Adrenal gland (tissue), 12 donors: ENCODE data around the gene PCDHA10. TPM values are rescaled to one million over a fixed set of nuclear protein-coding genes. Genes with fewer than 3 reads are reported as not detected.

Experiments used
- DNase-seq, 7 donors: peaks; one replicate each; pipeline ENCODE4 v3.0.0-alpha.2; 2019 to 2020
- H3K27ac ChIP-seq, 5 donors: fragments of 200-600 bp; sonication (generic) in 4 of 5; 1 replicate in 3 of 5; 2 replicates in 2 of 5; pipeline versions ENCODE4 v1.5.1 to v1.8.0; 2016 to 2020; ENCODE audit warnings: mild to moderate bottlenecking in 1 of 5
- H3K27me3 ChIP-seq: fragments of 200-600 bp; 2 replicates; pipeline ENCODE4 v1.8.0; 2021
- H3K36me3 ChIP-seq, 2 donors: fragments of 200-600 bp; replicated peaks in 1 of 2; 1 replicate in 1 of 2; 2 replicates in 1 of 2; pipeline versions ENCODE4 v1.5.1 to v1.8.0; 2018 to 2022
- H3K4me1 ChIP-seq, 2 donors: fragments of 200-600 bp; replicated peaks in 1 of 2; 1 replicate in 1 of 2; 2 replicates in 1 of 2; pipeline versions ENCODE4 v1.5.1 to v1.8.0; 2018 to 2021
- H3K4me3 ChIP-seq, 4 donors: fragments of 200-600 bp; sonication (generic) in 3 of 4; one replicate each; pipeline ENCODE4 v1.5.1; 2016 to 2018
- H3K9me3 ChIP-seq, 3 donors: fragments of 200-600 bp; sonication (generic) in 1 of 3; replicated peaks in 1 of 3; 1 replicate in 2 of 3; 2 replicates in 1 of 3; pipeline versions ENCODE4 v1.5.1 to v1.8.0; 2016 to 2021
- CTCF ChIP-seq, 6 experiments: fragments of 450-650 bp in 4 of 6; fragments of 200-600 bp in 2 of 6; sonication (generic) in 1 of 6; IDR thresholded peaks; 1 replicate in 5 of 6; 2 replicates in 1 of 6; pipeline versions ENCODE4 v1.5.1 to v1.8.0; 2016 to 2021; ENCODE audit warnings: antibody characterized with exemption in 6 of 6, mild to moderate bottlenecking in 2 of 6, moderate library complexity in 1 of 6
- POLR2A ChIP-seq, 2 donors: fragments of 450-650 bp; IDR thresholded peaks; one replicate each; pipeline ENCODE4 v1.6.1; 2017; ENCODE audit warnings: antibody characterized with exemption in 2 of 2, mild to moderate bottlenecking in 2 of 2, moderate library complexity in 1 of 2
- WGBS, 4 donors: extraction: QIAGEN DNeasy Blood & Tissue Kit in 2 of 4; methylation state at CpG; one replicate each; pipeline versions ENCODE4 v1.1.5 to v1.1.7; 2013 to 2017; 5-methylcytosine and 5-hydroxymethylcytosine counted together
- intact Hi-C, 2 donors: fragments of 100-400 bp; cut with DNase I; formaldehyde crosslinking; loops; one replicate each; pipeline versions ENCODE4 v1.14.1 to v1.15.0; 2022 to 2023
- polyA plus RNA-seq, 3 donors: library from polyadenylated mRNA; stranded (reverse); fragments of 200-250 nt in 2 of 3; fragments of 350-450 nt in 1 of 3; fragmentation: Illumina TruSeq in 1 of 3; extraction: RNeasy Lipid Tissue Mini Kit (QIAGEN cat#74804) in 1 of 3; gene quantifications; one replicate each; pipeline ENCODE4 v1.2.3, GENCODE V29; 2013 to 2014
- total RNA-seq, 9 donors: library from RNA; depleted of rRNA in 4 of 9; stranded (reverse); fragments of >200 nt in 4 of 9; fragments of 120-200 nt in 1 of 9; fragmentation: NEBNext Ultra II Directional in 1 of 9; extraction: Animal tissue kit (Norgen Biotek cat#: 25700) in 1 of 9; gene quantifications; one replicate each; pipeline versions ENCODE4 v1.1.0 to v1.2.4, GENCODE V29; 2013 to 2023
- donor health status: healthy with polysubstance abuse.
- donor health status: Bipolar disorder and iron deficiency.
- donor health status: DM: yes; HTN: yes; CAD: no.
- donor health status: DM: no; HTN: no; CAD: no.
- donor health status: DM: no; HTN: no; CAD: no.
- donor health status: DM: yes; HTN: yes; CAD: no.

Gene PCDHA10
- total and polyA plus RNA-seq, 12 donors: under 0.01 to 1.8 (median 0.48) TPM

GRCh38 chr5:140877262-140877581 is 21.5 kb downstream of the PCDHA10 start:
- H3K27me3 ChIP-seq: peaks cover 16% of the 10 kb centered on the region
- H3K4me1 ChIP-seq: no peaks in the 10 kb centered on the region
- intact Hi-C loops: no loop called here
- H3K36me3 ChIP-seq: no peaks in the 10 kb centered on the region
- no peaks in the 10 kb centered on the region for H3K9me3 ChIP-seq
- WGBS, 4 donors: 35 to 39% (median 36%) methylated on average over 11 to 37 of the region's 37 CpGs
- TF ChIP-seq POLR2A (IDR thresholded peaks at IDR 0.05) (no peak), CTCF (IDR thresholded peaks at IDR 0.05) (no peak)
- H3K4me3 ChIP-seq: no peak overlapping the region
- no peak for DNase-seq
- H3K27ac ChIP-seq: no peak overlapping the region

DNA sequence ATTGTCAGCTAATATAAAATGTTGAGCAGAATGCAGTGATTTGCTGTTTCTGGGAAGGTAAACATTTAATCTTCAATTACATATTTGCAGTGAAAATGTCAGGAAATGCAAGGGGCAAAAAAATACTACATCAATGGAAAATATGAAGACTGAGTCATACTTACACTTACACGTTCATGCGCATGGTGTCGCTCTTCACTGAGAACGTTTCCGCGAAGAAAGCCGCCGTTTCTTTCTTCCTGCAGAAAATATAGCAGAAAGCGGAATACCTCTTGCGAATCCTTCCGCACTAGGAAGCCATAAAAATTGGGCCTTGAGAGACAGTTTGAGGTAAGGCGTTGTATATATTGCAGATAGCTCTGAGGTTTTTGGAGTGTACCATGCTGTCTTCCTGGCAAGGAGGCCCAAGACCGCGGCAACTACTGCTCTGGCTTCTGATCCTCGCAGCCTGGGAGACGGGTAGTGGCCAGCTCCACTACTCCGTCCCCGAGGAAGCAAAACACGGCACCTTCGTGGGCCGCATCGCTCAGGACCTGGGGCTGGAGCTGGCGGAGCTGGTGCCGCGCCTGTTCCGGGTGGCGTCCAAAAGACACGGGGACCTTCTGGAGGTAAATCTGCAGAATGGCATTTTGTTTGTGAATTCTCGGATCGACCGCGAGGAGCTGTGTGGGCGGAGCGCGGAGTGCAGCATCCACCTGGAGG is 26.3 kb downstream of the PCDHA10 start, which contains the start of gene PCDHA13:
Gene PCDHA13 (plus strand): TSS at position 236 of the 702 bp plus-strand sequence. CDS start 145 bp downstream, at position 381.
- no peaks in the 10 kb centered on the region for H3K36me3 ChIP-seq
- DNase-seq: no peak
- H3K27me3 ChIP-seq: peaks cover 5% of the 10 kb centered on the region
- no peaks in the 10 kb centered on the region for H3K9me3 ChIP-seq
- TF ChIP-seq CTCF (IDR thresholded peaks at IDR 0.05) (peak in 4 of 6 experiments; percentile 13 to 41 (median 30)), POLR2A (IDR thresholded peaks at IDR 0.05) (no peak)
- 9 to 14% (median 11%) methylated on average over 14 to 35 of the region's 35 CpGs for WGBS, 4 donors
- H3K4me3 ChIP-seq: peak within 1 kb of the TSS in 1 of 4 donors; percentile 35
- no peaks in the 10 kb centered on the region for H3K4me1 ChIP-seq
- intact Hi-C loops: no loop called here
- no peak within 1 kb of the TSS for H3K27ac ChIP-seq

DNA sequence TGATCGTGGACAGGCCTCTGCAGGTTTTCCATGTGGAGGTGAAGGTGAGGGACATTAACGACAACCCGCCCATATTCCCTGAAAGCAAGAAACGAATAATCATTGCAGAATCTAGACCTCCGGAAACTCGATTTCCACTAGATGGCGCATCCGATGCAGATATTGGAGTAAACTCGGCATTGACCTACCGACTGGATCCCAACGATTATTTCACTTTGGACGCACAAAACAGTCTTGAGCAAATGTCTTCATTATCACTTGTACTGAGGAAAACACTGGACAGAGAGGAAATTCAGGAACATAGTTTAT is 26.8 kb downstream of the PCDHA10 start:
- intact Hi-C loops: no loop called here
- WGBS, 4 donors: 12 to 25% (median 18%) methylated on average over 8 to 12 of the region's 12 CpGs
- no peaks in the 10 kb centered on the region for H3K4me1 ChIP-seq
- no peak overlapping the region for H3K27ac ChIP-seq
- DNase-seq: no peak
- peaks cover 5% of the 10 kb centered on the region for H3K27me3 ChIP-seq
- H3K9me3 ChIP-seq: no peaks in the 10 kb centered on the region
- H3K36me3 ChIP-seq: no peaks in the 10 kb centered on the region
- no peak for TF ChIP-seq POLR2A (IDR thresholded peaks at IDR 0.05)
- TF ChIP-seq CTCF (IDR thresholded peaks at IDR 0.05): no peak
- H3K4me3 ChIP-seq: peak overlapping the region in 1 of 4 donors; percentile 35

DNA sequence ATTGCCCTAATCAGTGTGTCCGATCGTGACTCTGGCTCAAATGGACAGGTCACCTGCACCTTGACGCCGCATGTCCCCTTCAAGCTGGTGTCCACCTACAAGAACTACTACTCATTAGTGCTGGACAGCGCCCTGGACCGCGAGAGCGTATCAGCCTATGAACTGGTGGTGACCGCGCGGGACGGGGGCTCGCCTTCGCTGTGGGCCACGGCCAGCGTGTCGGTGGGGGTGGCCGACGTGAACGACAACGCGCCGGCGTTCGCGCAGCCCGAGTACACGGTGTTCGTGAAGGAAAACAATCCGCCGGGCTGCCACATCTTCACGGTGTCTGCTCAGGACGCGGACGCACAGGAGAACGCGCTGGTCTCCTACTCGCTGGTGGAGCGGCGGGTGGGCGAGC is 27.7 kb downstream of the PCDHA10 start:
- Histone ChIP-seq H3K4me1 (no peaks in the 10 kb centered on the region), H3K9me3 (no peaks in the 10 kb centered on the region), H3K27me3 (peaks cover 5% of the 10 kb centered on the region), H3K27ac (no peak overlapping the region), H3K4me3 (no peak overlapping the region), H3K36me3 (no peaks in the 10 kb centered on the region)
- DNase-seq: no peak
- no peak for TF ChIP-seq POLR2A (IDR thresholded peaks at IDR 0.05)
- no peak for TF ChIP-seq CTCF (IDR thresholded peaks at IDR 0.05)
- intact Hi-C loops: no loop called here
- WGBS, 4 donors: 29 to 63% (median 40%) methylated on average over 4 to 41 of the region's 41 CpGs
